HEK293T (cell line): ENCODE data around the gene CERK.

Experiments
- ARNT ChIP-seq: fragments of 450-650 bp; IDR thresholded peaks from 2 replicates; pipeline ENCODE4 v1.6.1; 2017; ENCODE audit warnings: mild to moderate bottlenecking
- BHLHE40 ChIP-seq: fragments of 450-650 bp; IDR thresholded peaks from 2 replicates; pipeline ENCODE4 v1.6.1; 2016; ENCODE audit warnings: mild to moderate bottlenecking, moderate library complexity, borderline replicate concordance
- ELF4 ChIP-seq: fragments of 450-650 bp; IDR thresholded peaks from 2 replicates; pipeline ENCODE4 v1.6.1; 2017; ENCODE audit warnings: antibody characterized with exemption
- FOXA1 ChIP-seq: fragments of 450-650 bp; IDR thresholded peaks from 2 replicates; pipeline ENCODE4 v1.6.1; 2016; ENCODE audit warnings: mild to moderate bottlenecking
- FOXK2 ChIP-seq: fragments of 450-650 bp; IDR thresholded peaks from 2 replicates; pipeline ENCODE4 v1.6.1; 2016; ENCODE audit warnings: mild to moderate bottlenecking
- HDGF ChIP-seq: fragments of 450-650 bp; IDR thresholded peaks from 2 replicates; pipeline ENCODE4 v1.6.1; 2017; ENCODE audit warnings: antibody characterized with exemption, borderline replicate concordance
- L3MBTL2 ChIP-seq: fragments of 450-650 bp; conservative IDR thresholded peaks from 2 replicates; pipeline ENCODE4 v1.6.1; 2016; ENCODE audit warnings: mild to moderate bottlenecking
- LEF1 ChIP-seq: fragments of 450-650 bp; IDR thresholded peaks from 2 replicates; pipeline ENCODE4 v1.6.1; 2017; ENCODE audit warnings: mild to moderate bottlenecking, borderline replicate concordance
- NFRKB ChIP-seq: fragments of 450-650 bp; IDR thresholded peaks from 2 replicates; pipeline ENCODE4 v1.6.1; 2016; ENCODE audit warnings: mild to moderate bottlenecking, moderate library complexity
- PKNOX1 ChIP-seq: fragments of 450-650 bp; IDR thresholded peaks from 2 replicates; pipeline ENCODE4 v1.6.1; 2016
- SP1 ChIP-seq: fragments of 450-650 bp; IDR thresholded peaks from 2 replicates; pipeline ENCODE4 v1.6.1; 2017
- TARDBP ChIP-seq: fragments of 450-650 bp; IDR thresholded peaks from 2 replicates; pipeline ENCODE4 v1.6.1; 2016
- ZNF384 ChIP-seq: fragments of 450-650 bp; IDR thresholded peaks from 2 replicates; pipeline ENCODE4 v1.6.1; 2016

GRCh38 chr22:46775850-46776826 is 38.1 kb upstream of the CERK start:
- TF ChIP-seq ZNF384 (no peak), HDGF (no peak), ELF4 (no peak), PKNOX1 (no peak), TARDBP (no peak), SP1 (no peak), BHLHE40 (no peak), L3MBTL2 (no peak), FOXA1 (no peak), NFRKB (no peak), FOXK2 (no peak), ARNT (no peak), LEF1 (no peak)
